Measurements from ENCODE around the gene SLC4A4.

Gene SLC4A4

DNA sequence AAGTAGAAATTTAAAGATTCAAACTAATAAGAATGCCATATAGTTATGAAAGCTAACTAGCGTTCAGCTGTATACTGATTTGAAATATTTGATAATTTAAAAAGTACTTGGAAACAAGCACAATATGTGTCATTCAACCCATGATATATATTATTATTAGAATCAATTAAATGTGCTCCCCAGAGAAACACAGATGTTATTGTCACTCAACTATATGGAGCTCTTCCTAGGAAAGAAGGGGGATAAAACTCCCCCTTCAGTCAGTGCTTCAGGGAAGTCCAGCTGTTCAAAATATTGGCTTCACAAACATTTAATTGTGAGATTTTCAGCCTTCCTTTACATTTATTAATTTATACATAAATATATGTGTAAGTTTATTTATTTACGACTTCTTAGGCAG lies 135.9 kb downstream of the SLC4A4 start:
- DNase-seq = no peak

DNA sequence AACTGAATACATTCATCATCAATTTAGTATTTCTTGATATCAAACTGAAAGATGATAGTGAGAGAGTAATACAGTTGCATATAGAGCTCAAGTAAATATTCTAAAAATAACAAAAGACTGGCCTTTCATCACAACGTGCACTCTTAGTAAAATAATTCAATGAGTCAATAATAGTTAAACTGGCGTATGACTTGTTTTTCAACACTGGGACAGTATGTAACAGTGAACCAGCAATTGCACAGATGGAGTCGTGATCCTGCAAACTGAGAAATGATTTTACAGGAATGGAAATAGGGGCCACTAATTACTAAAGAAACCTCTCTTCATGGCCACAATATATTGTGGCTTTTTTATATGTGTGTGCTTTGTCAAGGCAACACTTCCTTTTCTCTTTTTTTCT lies 137.4 kb downstream of the SLC4A4 start:
- no peak for DNase-seq

DNA sequence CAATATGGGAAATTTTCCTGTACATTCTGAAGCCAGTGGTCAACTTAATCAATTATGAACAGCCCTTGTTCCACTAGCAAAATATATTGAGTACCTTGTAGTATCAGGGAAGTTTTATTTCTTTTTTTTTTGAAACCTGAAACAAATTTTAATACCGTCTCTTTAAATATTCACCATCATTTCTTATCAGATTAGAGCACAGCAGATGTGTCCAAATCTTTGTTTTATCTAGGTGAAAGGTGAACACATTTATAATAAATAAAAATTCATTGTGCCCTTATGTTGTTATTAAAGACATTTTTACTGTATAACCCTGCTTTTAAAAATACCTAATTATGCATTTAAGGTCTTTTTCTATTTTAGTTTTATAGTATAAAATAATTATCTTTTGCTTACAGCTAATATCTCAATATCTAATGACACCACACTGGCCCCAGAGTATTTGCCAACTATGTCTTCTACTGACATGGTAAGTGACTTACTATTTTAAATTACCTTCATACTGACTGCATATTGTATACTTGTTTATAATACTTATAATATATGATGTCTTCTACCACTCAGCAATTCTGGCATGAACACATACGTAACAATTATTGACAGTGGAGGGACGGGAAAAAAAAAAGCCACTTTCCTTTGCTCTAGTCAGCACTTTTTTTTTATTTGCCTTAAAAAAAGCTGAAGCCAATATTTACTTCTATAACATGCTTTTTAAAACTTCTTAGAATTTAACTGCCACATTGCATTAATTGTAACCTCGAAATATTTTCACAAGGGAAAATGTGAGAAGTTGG lies 147.9 kb downstream of the SLC4A4 start:
- no peak for DNase-seq

DNA sequence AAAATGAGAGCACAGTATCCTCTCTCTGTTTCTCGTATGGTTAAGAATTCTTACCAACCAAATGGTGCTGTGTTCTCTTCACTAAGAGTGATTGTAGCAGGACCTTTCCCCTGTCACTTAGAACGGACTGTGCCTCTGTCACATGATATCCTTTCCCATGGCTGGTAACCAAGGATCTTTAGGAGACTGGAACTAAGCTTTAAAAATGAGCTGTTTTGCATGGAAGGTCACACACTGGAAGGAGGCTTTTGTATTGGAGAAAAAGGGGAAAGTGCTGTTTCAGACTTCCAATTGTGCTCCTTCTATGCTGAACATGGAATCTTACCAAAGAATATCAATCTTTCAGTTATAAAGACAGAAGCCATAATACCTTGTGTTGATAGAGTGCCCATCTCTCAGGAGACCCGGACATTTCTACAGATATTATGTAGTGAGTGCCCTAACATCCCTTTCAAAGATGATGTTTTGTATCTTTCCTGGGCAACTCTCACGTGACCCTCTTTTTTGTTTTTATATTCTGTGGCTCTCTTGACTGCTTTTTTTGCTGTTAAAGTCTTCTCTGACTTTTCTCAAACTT lies 148.6 kb downstream of the SLC4A4 start:
- peak; percentile 67 for DNase-seq

DNA sequence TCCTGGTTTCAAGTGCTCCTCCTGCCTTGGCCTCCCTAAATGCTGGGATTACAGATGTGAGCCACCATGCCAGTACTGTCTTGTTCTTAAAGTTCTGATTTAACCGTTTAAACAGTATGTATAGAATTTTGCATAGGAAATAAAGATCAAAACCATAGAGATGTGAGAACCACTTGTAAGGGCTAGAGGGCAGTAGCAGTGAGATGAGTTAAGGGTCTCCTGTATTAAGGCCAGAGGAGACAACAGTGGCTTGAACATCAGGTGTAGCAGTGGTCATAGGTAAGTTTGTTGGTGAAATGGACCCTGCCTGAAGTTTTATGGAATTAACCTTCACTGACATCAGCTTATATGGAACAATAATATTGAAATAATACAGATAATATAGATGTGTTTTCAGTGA lies 155.7 kb downstream of the SLC4A4 start:
- DNase-seq = no peak

DNA sequence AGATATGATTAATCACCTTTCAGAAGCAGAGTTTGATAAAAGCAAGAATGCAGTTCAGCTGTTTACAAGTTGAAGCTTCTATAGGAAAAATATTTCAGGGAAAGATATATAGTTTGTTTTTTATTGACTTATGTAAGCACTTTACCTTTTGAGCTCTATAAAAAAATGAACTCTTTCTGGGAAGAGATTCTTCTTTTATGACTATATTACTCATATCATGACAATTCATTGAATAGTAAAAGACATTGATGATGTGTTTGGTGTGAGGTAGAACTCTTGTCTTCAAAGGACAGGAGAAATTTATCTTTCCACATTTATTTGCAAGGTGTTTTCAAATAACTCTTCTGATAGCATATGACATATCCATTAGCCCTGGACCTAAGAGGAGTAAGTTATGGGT lies 156.6 kb downstream of the SLC4A4 start:
- no peak for DNase-seq

DNA sequence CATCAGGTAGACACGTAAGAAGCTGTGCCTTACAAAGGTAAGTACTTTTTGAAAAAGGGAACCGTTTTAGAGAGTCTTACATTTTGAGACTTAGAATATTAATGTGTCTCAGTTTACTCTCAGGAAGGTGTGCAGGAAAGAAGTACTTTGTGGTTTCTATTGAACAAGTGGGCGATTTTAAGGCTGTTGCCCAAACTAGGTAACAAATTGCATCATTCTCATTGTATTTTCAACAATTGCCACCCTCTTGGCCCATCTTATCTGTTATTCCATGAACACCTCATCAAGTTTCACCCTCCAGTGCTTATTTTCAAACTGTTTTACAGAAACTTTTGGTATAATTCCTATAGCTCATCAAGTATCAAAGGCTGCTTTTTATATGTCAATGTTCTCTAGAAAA lies 158.3 kb downstream of the SLC4A4 start:
- DNase-seq = no peak

DNA sequence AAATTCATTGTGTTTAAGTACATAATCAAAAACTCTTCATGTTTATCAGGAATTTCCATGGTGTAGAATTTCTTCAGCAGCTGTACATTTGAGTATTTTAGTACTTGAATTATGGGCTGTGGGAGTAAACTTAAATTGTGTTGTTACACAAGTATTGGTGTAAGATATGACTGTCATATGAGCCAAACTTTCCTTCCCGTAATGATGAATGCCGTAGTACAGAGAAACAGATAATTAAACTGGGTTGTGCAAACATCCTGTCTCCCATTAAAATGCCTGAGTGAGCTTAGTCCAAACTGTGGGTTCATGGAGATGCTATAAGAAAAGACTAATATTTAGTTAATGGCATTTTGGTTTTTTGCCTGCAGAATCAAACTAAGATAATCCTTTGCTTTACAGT lies 159.2 kb downstream of the SLC4A4 start:
- DNase-seq = no peak

DNA sequence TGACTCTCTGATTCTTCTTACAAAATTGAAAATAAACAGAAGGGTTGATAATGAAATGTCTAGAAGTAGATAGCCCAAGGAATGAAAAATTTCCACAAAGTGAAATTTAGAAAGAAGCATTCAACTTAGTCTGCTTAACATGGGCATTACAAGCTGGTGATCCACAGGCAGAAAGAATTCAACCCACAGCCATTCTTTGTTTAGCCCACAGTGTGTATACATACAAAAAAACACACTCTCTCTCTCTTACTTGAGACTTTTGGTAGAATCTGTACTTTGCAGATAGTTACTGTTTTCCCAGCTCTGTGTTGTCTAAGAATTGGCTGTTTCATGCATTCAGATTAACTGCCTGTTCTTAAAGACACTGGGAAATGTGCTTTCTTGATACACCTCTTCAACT lies 159.8 kb downstream of the SLC4A4 start:
- no peak for DNase-seq

DNA sequence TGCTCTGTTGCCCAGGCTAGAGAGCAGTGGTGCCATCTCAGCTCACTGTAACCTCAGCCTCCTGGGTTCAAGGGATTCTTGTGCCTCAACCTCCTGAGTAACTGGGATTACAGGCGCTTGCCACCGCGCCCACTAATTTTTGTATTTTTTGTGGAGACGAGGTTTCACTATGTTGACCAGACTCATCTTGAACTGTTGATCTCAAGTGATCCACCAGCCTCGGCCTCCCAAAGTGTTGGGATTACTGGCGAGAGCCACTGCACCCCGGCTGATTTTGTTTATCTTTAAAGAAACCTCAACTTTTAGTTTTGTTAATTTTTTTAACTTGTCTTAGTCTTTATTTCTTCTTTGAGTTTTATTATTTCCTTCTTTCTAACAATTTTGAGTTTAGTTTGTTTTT lies 163.2 kb downstream of the SLC4A4 start:
- DNase-seq = no peak

DNA sequence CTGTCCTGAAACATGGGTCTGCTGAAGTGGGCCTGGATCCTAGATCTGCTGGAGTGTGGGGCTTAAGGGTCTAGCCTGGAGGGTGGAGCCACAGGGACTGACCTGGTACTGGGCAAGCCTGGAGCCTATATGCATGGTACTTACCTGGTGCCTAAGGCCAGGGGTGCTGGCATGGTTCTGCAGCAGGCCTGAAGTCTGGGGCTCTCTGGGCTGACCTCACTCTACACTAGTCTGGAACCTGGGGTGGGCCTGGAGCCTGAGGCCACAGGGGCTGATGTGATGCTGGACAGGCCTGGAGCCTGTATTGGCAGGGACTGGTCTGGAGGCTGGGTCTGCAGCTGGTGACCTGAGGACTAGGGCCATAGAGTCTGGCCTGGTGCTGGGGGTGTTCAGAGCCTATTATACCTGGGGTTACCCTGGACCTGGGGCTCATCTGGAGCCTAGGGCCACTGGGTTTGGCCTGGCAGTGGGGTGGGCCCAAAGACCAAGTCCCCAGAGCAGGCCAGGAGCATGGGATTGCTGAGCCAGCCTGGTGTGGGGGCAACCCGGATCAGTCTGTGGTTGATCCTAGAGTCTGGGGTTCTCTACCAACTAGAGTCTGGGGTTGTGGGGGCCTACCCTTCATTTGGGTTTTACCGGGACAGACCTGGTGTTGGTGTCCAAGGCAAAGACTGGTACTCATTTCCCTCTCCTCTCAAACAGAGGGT lies 179.6 kb downstream of the SLC4A4 start:
- no peak for DNase-seq

DNA sequence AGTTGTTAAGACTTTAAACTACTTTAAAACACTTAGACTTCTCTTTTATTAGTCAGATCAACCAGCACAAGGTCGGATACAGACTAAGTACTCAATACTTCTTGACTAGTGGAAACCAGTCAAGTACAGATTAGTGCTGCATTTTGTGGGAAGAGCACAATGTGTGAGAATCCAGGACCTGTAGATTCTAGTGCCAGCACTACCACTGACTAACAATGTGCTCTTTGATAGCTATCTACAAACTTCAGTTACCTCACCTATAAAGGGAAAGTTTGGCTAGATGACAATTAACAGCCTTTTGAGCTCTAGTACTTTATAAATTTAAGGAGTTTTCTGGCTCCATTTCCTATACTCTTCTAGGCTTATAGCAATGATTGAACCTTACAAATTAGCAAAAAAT lies 181.5 kb downstream of the SLC4A4 start:
- no peak for DNase-seq

DNA sequence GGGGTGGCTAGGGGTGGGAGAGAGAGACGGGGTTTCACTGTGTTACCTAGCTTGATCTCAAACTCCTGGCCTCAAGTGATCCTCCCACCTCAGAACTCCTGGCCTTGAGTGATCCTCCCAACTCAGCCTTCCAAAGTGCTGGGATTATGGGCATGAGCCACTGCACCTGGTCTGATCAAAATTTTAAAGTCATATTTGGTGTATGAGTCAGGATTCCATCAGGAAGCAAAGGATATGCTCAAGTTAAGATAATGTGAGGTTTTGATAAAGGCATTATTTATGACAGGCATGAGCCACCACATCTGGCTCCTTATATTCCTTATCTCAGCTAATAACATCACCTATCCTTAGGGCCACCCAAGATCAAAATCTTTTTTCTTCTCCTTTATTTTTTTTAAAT lies 182.0 kb downstream of the SLC4A4 start:
- no peak for DNase-seq

DNA sequence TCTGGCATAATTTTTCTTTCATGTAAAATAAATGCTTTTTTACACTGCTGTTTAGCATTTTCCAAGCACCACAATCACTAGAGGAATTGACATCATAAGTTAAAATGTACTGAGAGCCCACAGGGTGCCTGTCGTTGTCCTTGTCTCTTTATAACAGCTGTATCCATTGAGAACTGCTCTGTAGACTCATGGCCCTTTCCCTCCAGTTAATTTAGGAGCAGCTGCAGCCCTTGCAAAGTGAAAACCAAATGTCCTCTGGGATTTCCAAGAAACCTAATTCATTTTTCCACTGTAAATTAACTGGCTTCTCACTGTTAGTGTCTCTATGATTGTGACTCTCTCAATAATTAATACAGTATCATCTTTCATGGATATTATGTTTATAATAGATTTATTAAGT lies 185.9 kb downstream of the SLC4A4 start:
- DNase-seq = no peak

DNA sequence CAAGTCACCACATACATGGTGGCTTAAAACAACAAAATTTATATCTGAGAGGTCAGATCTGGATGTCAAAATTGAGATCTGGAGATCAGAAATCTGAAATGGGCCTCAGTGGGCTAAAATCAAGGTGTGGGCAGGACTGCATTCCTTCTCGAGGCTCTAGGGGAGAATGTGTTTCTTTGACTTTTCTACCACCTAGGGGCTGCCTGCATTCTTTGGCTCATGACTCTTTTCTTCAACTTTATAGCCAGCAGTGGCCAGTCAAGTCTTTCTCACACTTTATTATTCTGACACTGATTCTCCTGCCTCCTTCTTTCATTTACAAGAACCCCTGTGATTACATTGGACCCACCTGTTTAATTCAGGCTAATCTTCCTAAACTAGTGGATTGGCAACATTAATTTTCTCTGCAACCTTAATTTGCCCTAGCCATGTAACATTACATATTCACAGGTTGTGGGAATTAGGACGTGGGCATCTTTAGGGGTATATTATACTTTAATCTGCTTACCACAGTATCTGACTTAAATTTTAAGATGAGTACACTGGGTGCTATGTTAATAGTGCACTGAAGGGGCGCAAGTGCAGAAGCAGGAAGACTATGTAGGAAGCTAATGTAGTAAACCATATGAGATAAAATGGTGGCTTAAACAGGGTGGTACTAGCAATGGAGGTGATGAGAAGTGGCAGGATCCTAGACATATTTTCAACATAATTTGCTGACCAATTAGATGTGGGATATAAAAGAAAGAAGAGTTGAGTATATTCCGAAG lies 188.0 kb downstream of the SLC4A4 start:
- no peak for DNase-seq

DNA sequence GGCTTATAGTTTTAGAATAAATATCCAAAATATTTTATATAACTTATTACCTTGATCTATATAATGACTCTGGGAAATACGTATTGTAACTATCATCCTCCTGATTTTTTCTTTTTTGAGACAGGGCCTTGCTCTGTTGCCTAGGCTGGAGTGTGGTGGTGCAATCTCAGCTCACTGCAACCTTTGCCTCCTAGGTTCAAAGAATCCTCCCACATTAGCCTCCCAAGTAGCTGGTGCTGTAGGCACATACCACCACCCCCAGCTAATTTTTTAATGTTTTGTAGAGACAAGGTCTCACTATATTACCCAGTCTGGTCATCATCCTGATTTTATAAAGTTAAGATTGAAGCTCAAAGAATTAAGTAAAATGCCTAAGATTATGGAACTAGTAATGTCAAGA lies 193.6 kb downstream of the SLC4A4 start:
- no peak for DNase-seq

DNA sequence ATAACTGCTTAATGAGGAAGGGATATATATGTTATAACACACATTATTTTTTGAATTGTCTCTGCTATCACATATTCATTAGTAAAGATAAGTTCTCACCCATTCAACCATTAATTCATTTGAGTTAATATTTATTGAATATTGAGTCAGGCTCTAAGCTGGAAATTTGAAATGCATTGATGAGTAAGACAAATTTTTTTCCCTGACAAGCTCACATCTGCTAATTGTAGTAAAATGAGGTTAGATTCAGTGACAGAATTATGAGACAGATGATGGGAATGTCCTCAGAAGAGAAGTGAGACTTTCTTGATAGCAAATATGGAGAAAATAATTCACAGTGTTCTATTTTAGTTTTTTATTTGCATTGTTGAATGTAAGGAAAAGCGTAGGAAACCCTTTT lies 194.3 kb downstream of the SLC4A4 start:
- DNase-seq = no peak

DNA sequence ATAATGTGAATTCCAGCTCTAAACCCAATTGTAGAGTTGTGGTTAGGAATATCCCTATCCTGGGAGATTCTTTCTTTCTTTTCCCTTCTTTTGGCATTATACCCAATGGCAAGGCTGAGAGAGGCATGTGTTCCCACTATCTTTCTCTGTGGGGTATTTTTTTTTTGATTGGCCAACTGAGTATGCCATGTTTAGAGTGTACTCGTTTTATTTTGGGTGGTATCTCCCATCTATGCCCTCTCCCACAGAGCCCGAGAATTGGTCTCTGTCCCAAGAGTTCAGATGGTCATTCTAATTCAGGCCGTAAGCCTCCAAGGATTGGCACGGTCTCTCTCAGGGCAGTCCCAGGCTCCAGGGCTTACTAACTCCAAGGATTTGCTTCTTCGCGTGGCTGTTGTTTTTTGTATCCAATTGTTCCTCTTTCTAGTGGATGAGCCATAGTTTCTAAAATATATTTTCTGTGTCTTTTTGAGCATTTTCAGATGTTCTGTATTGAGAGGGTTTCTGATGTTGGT lies 198.8 kb downstream of the SLC4A4 start:
- no peak for DNase-seq

DNA sequence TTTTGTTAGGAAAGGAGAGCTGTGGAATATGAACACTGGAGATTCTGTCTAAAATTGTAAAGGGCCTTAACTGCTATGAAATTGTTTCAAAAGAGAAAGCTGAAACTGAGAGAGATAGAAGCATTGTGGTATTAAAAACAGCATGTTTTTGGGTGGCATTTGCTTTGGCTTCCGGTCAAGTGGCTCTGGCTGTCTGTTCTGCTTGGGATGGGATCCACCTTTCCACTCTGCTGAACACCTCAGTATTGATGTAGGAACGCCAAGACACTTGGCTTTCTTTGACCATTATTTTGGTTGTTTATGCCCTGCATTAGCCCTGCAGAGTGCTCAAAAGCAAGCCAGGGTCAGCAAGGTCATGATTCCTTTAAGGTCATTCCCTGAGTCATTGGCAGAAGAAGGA lies 199.7 kb downstream of the SLC4A4 start:
- no peak for DNase-seq

DNA sequence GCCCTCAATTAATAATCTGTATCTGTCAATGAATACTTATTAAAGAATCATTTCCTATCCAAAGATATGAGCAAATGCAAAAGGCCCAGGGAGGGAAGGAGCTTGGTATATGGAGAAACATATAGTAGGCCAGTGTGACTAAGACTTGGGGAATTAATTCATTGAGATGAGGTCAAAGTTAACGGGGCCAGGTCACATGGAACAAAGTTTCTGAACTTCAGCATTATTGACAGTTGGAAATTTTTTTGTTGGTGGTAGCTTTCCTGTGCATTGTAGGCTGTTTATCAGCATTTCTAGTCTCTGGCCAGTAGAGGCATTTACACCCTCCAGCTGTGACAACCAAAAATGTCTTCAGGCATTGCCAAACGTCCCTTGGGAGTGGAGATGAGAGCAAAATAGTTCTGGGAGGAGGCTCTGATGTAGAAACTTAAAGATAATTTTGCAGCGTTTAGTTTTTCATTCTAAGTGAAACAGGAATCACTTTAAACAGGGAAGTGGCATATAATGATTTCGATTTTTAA lies 202.0 kb downstream of the SLC4A4 start:
- DNase-seq = no peak

DNA sequence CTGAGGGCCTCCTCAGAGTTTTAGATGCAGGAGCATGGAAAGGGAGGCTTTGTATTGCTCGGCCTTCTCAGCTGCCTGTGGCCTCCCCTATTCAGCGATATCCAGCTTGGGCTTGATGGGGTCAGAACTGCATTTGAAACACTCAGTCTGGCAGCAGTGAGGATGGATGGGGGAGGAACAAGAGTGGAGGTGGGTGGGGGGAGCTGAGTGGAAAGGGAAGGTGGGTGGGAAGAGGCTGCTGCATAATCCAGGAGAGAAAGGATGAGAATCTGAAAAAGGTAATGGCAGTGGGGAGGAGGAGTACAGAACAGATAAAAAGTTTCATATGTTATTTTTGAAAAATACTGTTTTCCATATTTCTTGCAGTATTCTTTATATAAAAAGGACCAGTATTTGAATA lies 202.7 kb downstream of the SLC4A4 start:
- DNase-seq = no peak

DNA sequence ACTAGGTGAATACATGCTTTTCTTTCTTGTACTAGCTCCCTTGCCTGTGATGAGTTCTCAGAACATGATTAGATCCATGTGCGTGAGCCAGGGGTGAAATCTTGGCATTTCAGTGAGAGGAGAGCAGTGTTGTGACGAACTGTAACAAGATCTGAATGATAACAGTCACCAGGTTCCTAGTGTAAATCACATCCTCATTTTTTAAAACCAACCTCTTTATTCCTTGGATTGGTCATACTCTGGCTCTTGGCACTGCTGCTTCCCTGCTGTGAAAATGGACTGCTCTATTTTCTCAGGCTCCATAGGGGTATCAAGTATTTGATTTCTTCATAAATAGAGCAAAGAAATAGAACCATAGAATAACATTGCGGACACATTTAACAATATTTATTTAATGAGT lies 206.3 kb downstream of the SLC4A4 start:
- no peak for DNase-seq

DNA sequence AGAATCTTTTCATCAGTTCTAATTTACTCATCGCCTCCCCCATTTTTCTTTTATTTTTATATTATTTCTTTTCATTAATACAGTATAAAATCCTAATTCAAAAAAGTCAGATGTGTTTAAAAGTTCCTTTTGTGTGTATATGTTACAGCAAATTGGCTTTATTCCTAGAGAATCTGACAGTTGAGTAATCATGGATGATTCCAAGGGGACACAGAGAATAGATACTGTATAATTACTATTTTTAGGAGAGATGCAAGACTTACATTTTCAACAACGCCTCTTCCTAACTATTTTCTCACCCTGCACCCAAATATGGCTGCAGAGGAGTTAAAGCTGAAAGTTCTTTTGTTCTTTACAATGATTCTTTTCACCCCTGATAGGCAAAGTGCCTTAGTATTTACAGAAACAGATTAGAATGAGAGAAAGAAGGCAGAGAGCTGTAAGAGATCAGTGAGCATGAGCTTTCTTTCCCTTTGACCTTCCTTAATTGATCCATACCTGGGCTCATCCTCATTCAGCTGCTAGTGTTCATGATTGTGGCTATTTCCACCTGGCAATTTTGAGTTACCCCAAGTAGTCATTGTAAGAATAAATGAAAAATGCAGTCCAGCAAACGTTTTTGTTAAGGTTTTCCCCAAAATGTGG lies 210.8 kb downstream of the SLC4A4 start:
- DNase-seq = no peak
